Mammary epithelial cell (primary cell): ENCODE results near the gene GALNT8.

Experiments used
- CTCF ChIP-seq, 2 donors: IDR thresholded peaks in 1 of 2; conservative IDR thresholded peaks in 1 of 2; 2 replicates each; pipeline ENCODE4 v1.5.1; 2011 to 2012; ENCODE audit warnings: inconsistent platforms in 2 of 2, low read length in 2 of 2, mild to moderate bottlenecking in 2 of 2, control low read depth in 1 of 2, low read depth in 1 of 2; ENCODE audit not compliant: insufficient read depth in 1 of 2; ENCODE audit errors: extremely low read depth in 1 of 2
- EZH2 ChIP-seq: IDR thresholded peaks from 2 replicates; pipeline ENCODE4 v1.6.1; 2012; ENCODE audit warnings: low read length, inconsistent platforms, borderline replicate concordance

- no peak for TF ChIP-seq CTCF (conservative IDR thresholded peaks at IDR 0.05 in 1 of 2, IDR thresholded peaks at IDR 0.05 in 1 of 2; ENCODE audit: extremely low read depth in 1 of 2, insufficient read depth in 1 of 2, low read depth in 1 of 2, low read length in 2 of 2)
- TF ChIP-seq EZH2, result no peak
Observed at GRCh38 chr12:4707306-4707705, 12.9 kb upstream of the GALNT8 start.
